Measurements from ENCODE around the gene SCN9A.

The SCN9A gene

GRCh38 chr2:166163775-166164174 is 212.0 kb downstream of the SCN9A start:
- ChIA-PET CTCF (no interaction called here), POLR2A (no interaction called here)

GRCh38 chr2:166158546-166158945 is 217.2 kb downstream of the SCN9A start:
- no peak for DNase-seq (ENCODE audit: extremely low spot score)
- ChIA-PET POLR2A (no interaction called here), CTCF (no interaction called here)
- TF ChIP-seq CTCF (IDR thresholded peaks at IDR 0.05; ENCODE audit: control extremely low read depth, extremely low read depth, low read depth, missing control alignments), result no peak

More at GRCh38 chr2:166163775-166164174, 212.0 kb downstream of the SCN9A start:
- no peak for DNase-seq (ENCODE audit: extremely low spot score)
- TF ChIP-seq CTCF (IDR thresholded peaks at IDR 0.05; ENCODE audit: control extremely low read depth, extremely low read depth, low read depth, missing control alignments), result no peak

- no peak for TF ChIP-seq CTCF (IDR thresholded peaks at IDR 0.05; ENCODE audit: control extremely low read depth, extremely low read depth, low read depth, missing control alignments)
- ChIA-PET POLR2A (no interaction called here), CTCF (interaction anchor here (1.1 to 2.2 kb wide), 2 partner anchors 16 to 30 kb away, joined by 3 to 5 read pairs; partner anchors contain the start of gene SCN1A)
- DNase-seq (ENCODE audit: extremely low spot score), result no peak
Observed at GRCh38 chr2:166157578-166157977, 218.2 kb downstream of the SCN9A start.

GRCh38 chr2:166156985-166157490 is 218.7 kb downstream of the SCN9A start:
- ChIA-PET POLR2A (no interaction called here), CTCF (interaction anchor here (1.1 to 2.2 kb wide), 2 partner anchors 16 to 29 kb away, joined by 3 to 5 read pairs; partner anchors contain the start of gene SCN1A)
- DNase-seq (ENCODE audit: extremely low spot score), result no peak
- no peak for TF ChIP-seq CTCF (IDR thresholded peaks at IDR 0.05; ENCODE audit: control extremely low read depth, extremely low read depth, low read depth, missing control alignments)

- DNase-seq (ENCODE audit: extremely low spot score), result no peak
- ChIA-PET CTCF (no interaction called here), POLR2A (no interaction called here)
- TF ChIP-seq CTCF (IDR thresholded peaks at IDR 0.05; ENCODE audit: control extremely low read depth, extremely low read depth, low read depth, missing control alignments), result no peak
Observed at GRCh38 chr2:166155589-166155988, 220.2 kb downstream of the SCN9A start.

- TF ChIP-seq CTCF (IDR thresholded peaks at IDR 0.05; ENCODE audit: control extremely low read depth, extremely low read depth, low read depth, missing control alignments), result no peak
- ChIA-PET POLR2A (no interaction called here), CTCF (interaction anchor here (1.0 kb wide), 1 partner anchor 14 kb away, joined by 3 read pairs; no protein-coding TSS in a partner anchor)
- no peak for DNase-seq (ENCODE audit: extremely low spot score)
Observed at GRCh38 chr2:166154685-166155338, 220.9 kb downstream of the SCN9A start.
